RPMI7951 (cell line): ENCODE measurements around the gene EMD. TPM values are rescaled to one million over a fixed set of nuclear protein-coding genes. Genes with fewer than 3 reads are reported as not detected.
"Not testable (repeated sequence)": the region's sequence is repeated elsewhere in the genome, so short reads cannot be mapped to it uniquely, and the experiment has no call there.

Experiments
- DNase-seq: peaks from one replicate; pipeline ENCODE4 v3.0.0-alpha.2; 2012; ENCODE audit warnings: low read depth
- total RNA-seq: library from RNA; depleted of rRNA; stranded (reverse); fragments of >200 nt; shearing (Covaris generic); gene quantifications from 2 replicates; pipeline ENCODE4 v1.2.3, GENCODE V29; 2014

The EMD gene
- total RNA-seq, 1 experiment from 2014 or later = 27.6 TPM

- DNase-seq = not testable (repeated sequence)
Measured at GRCh38 chrX:154396363-154396762, 17.3 kb downstream of the EMD start.

- DNase-seq = peak; percentile 64
Measured at GRCh38 chrX:154396973-154397887, 18.1 kb downstream of the EMD start.

- DNase-seq = peak; percentile 93
Measured at GRCh38 chrX:154397888-154398667, 19.0 kb downstream of the EMD start, which contains the start of gene RPL10. Gene RPL10 (plus strand): TSS chrX:154398377. CDS start chrX:154398520, 143 bp downstream.

- DNase-seq = peak; percentile 73
Measured at GRCh38 chrX:154398668-154399526, 19.8 kb downstream of the EMD start.

- peak; percentile 25 for DNase-seq
Measured at GRCh38 chrX:154399527-154400368, 20.7 kb downstream of the EMD start.

DNA sequence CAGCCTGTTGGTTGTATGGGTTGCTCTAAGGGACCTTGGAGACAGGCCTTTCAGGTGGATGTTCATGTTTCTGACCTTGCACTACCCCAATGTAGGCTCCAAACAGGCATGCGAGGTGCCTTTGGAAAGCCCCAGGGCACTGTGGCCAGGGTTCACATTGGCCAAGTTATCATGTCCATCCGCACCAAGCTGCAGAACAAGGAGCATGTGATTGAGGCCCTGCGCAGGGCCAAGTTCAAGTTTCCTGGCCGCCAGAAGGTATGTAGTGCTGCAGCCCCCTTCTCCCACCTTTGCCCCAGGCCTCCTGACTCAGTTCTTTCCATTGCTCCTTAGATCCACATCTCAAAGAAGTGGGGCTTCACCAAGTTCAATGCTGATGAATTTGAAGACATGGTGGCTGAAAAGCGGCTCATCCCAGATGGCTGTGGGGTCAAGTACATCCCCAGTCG is 21.3 kb downstream of the EMD start:
- not testable (repeated sequence) for DNase-seq

- no peak for DNase-seq
Measured at GRCh38 chrX:154401045-154401799, 22.1 kb downstream of the EMD start.

GRCh38 chrX:154401918-154402621 is 23.0 kb downstream of the EMD start:
- no peak for DNase-seq

DNA sequence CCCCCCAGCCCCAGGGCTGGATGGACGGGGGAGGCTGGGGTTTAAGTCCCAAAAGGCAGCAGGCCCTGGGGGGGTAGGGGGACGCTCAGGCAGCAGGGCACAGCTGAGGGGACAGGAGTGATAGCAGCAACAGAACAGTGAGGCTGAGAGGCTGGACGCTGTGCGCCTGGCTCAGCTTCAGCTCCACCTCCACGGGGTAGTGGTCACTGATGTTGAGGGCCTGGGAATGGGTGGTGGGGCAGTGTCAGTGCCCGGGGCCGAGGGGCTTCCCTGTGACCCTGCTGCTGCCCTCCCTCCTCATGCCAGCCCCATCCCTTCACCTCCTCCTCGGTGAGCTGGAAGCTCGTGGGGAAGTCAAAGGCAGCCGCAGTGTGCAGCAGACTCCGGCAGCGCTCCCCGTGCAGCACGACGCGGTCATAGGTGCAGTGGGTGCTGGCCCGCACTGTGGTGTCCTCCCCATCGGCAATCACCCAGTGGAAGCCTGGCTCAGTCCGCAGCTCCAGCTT is 23.6 kb downstream of the EMD start:
- no peak for DNase-seq

GRCh38 chrX:154403192-154403591 is 24.1 kb downstream of the EMD start:
- no peak for DNase-seq

DNA sequence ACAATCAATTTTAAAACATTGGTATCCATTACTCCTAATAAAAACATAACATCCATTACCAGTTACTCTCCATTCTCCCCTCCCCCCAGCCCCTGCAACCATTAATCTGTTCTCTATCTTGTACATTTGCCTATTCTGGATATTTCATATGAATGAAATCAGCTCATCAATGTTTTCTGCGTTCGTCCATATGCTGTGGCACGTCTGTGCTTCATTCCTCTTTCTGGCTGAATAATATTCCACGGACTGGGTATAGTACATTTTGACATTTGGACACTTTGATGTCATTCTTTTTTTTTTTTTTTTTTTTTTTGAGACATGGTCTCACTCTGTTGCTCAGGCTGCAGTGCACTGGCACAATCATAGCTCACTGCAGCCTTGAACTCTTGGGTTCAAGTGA is 24.8 kb downstream of the EMD start:
- no peak for DNase-seq

DNA sequence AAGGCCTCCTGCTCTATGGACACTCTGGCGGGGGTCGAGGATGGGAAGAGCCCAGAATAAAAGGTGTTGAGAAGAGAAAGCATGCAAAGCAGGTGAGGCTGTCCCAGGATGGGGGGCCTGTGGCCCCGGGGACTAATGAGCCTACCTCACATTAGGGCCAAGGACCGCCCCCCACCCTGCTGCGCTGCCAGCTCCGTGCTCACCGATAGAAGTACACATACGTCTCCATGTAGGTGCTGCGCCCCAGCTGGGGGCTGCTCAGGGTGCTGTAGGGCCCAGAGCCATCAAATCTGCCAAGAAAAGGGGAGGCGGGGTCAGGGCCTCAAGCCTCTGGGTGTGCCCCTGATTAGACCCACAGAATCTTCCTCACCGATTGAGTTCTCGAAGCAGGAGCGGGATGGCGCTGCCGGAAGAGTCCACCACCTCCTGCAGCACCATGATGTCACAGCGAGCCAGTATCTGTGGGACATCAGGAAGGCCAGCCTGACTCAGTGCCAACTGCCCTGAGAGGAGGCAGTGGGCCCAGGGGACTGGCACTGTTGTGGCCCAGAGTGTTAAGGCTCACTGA is 25.6 kb downstream of the EMD start:
- DNase-seq = no peak

DNA sequence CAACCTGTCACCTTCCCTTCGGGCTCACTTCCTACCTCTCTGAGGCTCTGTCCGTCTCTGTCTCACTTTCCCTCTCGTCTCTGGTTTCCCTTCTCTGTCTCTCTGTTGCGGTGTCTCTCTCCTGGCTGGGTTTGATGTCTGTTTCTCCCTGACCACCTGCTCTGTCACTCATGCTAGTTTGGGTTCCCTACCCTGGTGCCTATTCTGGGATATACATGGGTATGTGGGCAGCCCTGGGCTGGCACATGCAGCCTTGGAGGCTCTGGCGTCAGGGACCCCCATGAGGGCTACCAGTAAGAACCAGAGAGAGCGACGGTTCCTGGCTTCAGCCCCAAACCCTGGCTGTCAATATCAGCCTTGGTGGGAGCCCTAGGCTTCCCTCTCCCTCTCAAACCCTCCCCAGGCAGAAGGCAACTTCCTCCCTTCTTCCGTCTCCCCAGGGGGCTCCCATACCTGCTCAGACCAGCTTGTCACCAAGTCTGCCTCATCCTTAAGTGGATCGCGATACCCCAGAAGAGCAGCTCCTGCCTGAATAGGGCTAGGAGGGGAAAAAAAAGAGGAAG is 29.6 kb downstream of the EMD start:
- DNase-seq = no peak

GRCh38 chrX:154409222-154409871 is 30.3 kb downstream of the EMD start, which contains the start of gene DNASE1L1:
Gene DNASE1L1 (minus strand): TSS chrX:154409254. CDS start chrX:154405568, 3,686 bp downstream.
- peak; percentile 88 for DNase-seq

- DNase-seq = no peak
Measured at GRCh38 chrX:154411981-154412340, 32.9 kb downstream of the EMD start.

DNA sequence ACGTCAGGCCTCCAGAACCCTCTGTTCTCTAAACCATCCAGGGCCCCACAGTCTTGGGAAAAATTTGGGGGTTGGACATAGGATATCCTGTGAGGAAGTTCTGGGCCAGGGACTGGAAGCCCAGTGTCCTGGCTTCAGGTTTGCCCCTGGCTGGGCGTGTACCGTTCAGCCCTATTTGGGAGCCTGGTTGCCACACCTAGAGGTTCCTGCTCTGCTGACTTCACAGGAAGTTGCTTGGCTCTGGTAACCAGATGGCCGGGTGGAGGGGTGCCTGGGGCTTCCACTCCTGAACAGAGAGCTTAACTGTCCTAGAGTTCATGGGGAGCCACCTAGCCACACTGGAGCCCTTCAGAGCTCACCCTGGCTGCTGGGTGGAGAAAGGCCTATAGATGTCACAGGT is 33.4 kb downstream of the EMD start:
- DNase-seq = no peak

- DNase-seq = no peak
Measured at GRCh38 chrX:154413142-154413541, 34.0 kb downstream of the EMD start.

- peak; percentile 81 for DNase-seq
Measured at GRCh38 chrX:154417157-154417556, 38.1 kb downstream of the EMD start.
